ENCODE measurements around the gene VKORC1. TPM values are rescaled to one million over a fixed set of nuclear protein-coding genes. Genes with fewer than 3 reads are reported as not detected.

Gene VKORC1
- total and polyA plus RNA-seq, 2 of the 4 experiments (the other 2 are of a cell fraction), result 65.2 to 317 TPM

DNA sequence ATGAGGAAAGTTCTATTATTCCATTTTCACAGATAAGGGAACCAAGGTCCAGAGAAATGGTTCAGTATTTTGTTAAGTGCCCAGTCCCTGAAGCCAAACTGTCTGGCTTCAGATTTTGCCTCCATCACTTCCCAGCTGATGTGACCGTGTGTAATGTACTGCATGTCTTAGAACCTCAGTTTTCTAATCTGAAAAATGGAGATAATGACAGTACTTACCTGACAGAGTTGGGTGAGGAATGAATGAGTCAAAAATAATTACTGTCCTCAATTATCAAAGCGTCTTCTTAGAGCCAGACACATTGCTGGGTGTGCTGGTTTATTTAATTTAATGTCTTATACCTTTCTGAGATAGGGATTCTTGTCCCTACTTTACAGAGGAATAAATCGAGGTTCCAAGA lies 27.3 kb downstream of the VKORC1 start:
- 80% methylated on average over 1 of the region's 3 CpGs; no CpG with 5 or more reads in 1 of the 2 experiments for WGBS, 2 experiments (ENCODE audit: extremely low coverage in 2 of 2, insufficient read length in 1 of 2)
- H2AK9ac ChIP-seq (replicated peaks; ENCODE audit: low read depth, low read length, poor library complexity), result no peak overlapping the region
- H4K5ac ChIP-seq (ENCODE audit: low read depth, low read length), result no peak overlapping the region
- H3K23ac ChIP-seq (ENCODE audit: low read depth, low read length), result no peak overlapping the region
- intact Hi-C loops (cut with micrococcal nuclease) (no loop called here), dilution Hi-C loops (cut with HindIII; ENCODE audit: low sequenced_read_pairs, unreplicated experiment) (no loop called here), in situ Hi-C loops (cut with MboI; ENCODE audit: low sequenced_read_pairs) (no loop called here)
- ChIA-PET CTCF (no interaction called here), POLR2A (ENCODE audit: unreplicated experiment) (no interaction called here)
- H4K20me1 ChIP-seq (ENCODE audit: insufficient read depth, low read length), result no peaks in the 10 kb centered on the region; the same call in 1 of the 2 replicates
- H3K4me3 ChIP-seq (ENCODE audit: insufficient read depth, low read depth, low read length), result no peak overlapping the region
- H3K14ac ChIP-seq (replicated peaks; ENCODE audit: low read depth, low read length), result no peak overlapping the region
- H3K79me1 ChIP-seq (ENCODE audit: low read depth in 1 of 2, low read length in 2 of 2), result peaks cover 30 to 63% of the 10 kb centered on the region in 2 experiments; a peak in 3 of 4 replicates
- H2BK120ac ChIP-seq (ENCODE audit: low read depth, low read length), result no peak overlapping the region
- no peak overlapping the region for H3K9ac ChIP-seq (ENCODE audit: low read depth, low read length)
- TF ChIP-seq POLR2A (IDR thresholded peaks at IDR 0.05; ENCODE audit: low read depth, low read length) (no peak), RAD21 (IDR thresholded peaks at IDR 0.05; ENCODE audit: low read length) (no peak), CHD1 (IDR thresholded peaks at IDR 0.05; ENCODE audit: low read depth, low read length) (no peak), SMC3 (IDR thresholded peaks at IDR 0.05; ENCODE audit: low read depth, low read length) (no peak)
- TF ChIP-seq, protein P1, sequence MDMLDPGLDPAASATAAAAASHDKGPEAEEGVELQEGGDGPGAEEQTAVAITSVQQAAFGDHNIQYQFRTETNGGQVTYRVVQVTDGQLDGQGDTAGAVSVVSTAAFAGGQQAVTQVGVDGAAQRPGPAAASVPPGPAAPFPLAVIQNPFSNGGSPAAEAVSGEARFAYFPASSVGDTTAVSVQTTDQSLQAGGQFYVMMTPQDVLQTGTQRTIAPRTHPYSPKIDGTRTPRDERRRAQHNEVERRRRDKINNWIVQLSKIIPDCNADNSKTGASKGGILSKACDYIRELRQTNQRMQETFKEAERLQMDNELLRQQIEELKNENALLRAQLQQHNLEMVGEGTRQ (IDR thresholded peaks at IDR 0.05; ENCODE audit: low read depth, low read length), result no peak
- no peak overlapping the region for H2BK20ac ChIP-seq (ENCODE audit: low read depth, low read length)
- no peak overlapping the region for H4K91ac ChIP-seq (ENCODE audit: insufficient read depth, low read depth, low read length)
- no TSS peak for BruUV-seq (replicated peaks)
- no peak overlapping the region for H2AK5ac ChIP-seq (ENCODE audit: low read depth, low read length)
- DNase-seq (no peak), ATAC-seq (ENCODE audit: low read depth) (no peak)
- peaks cover 18% of the 10 kb centered on the region for H3K4me1 ChIP-seq (ENCODE audit: control insufficient read depth, insufficient read depth, low read length)
- no peak overlapping the region for H2BK15ac ChIP-seq (ENCODE audit: low read depth, low read length)
- no peak overlapping the region for H3K4me2 ChIP-seq (ENCODE audit: low read depth, low read length)
- no peak overlapping the region for H2AFZ ChIP-seq (replicated peaks; ENCODE audit: low read length, poor library complexity)
- no peaks in the 10 kb centered on the region for H3K9me3 ChIP-seq (ENCODE audit: control insufficient read depth, insufficient read depth, low read length)
- no peak overlapping the region for H3K18ac ChIP-seq (ENCODE audit: low read depth, low read length)
- H4K8ac ChIP-seq (ENCODE audit: low read depth in 2 of 2, low read length in 2 of 2), result no peak overlapping the region
- H3K9me1 ChIP-seq (ENCODE audit: insufficient read depth, low read length), result peaks cover 27% of the 10 kb centered on the region
- no peak overlapping the region for H2BK5ac ChIP-seq (ENCODE audit: low read depth, low read length, poor library complexity, severe bottlenecking)
- no peak overlapping the region for H3K4ac ChIP-seq (ENCODE audit: low read depth, low read length)
- no peaks in the 10 kb centered on the region for H3K27me3 ChIP-seq (ENCODE audit: control insufficient read depth, insufficient read depth, low read length)
- peaks cover 9% of the 10 kb centered on the region for H3K36me3 ChIP-seq (ENCODE audit: control insufficient read depth, insufficient read depth, low read length)
- no peak overlapping the region for H3K27ac ChIP-seq (ENCODE audit: insufficient read depth, low read length)
- no peak overlapping the region for H3K56ac ChIP-seq (ENCODE audit: extremely low read depth, insufficient read depth, low read length)
